NT2/D1 (cell line): ENCODE results near the gene GALNT12.

ENCODE experiments used
- DNase-seq: peaks from one replicate; pipeline ENCODE4 v3.0.0-alpha.2; 2011; ENCODE audit warnings: low read depth, low spot score
- H3K27me3 ChIP-seq: 2 replicates; pipeline ENCODE4 v1.6.0; 2011; ENCODE audit warnings: mild to moderate bottlenecking; ENCODE audit not compliant: insufficient read length, insufficient read depth
- H3K36me3 ChIP-seq: 2 replicates; pipeline ENCODE4 v1.6.1; 2011; ENCODE audit warnings: mild to moderate bottlenecking, low read length, mixed read lengths; ENCODE audit not compliant: insufficient read depth, insufficient read length
- H3K4me1 ChIP-seq: 2 replicates; pipeline ENCODE4 v1.5.1; 2011; ENCODE audit not compliant: insufficient read depth, insufficient read length
- H3K4me3 ChIP-seq: 2 replicates; pipeline ENCODE4 v1.5.1; 2011; ENCODE audit warnings: low read depth; ENCODE audit not compliant: insufficient read length
- H3K9ac ChIP-seq: 2 replicates; pipeline ENCODE4 v1.6.0; 2011; ENCODE audit warnings: low read depth; ENCODE audit not compliant: insufficient read length
- H3K9me3 ChIP-seq: 2 replicates; pipeline ENCODE4 v1.5.1; 2011; ENCODE audit warnings: mild to moderate bottlenecking, low read length; ENCODE audit not compliant: insufficient read depth
- SUZ12 ChIP-seq: IDR thresholded peaks from 2 replicates; pipeline ENCODE4 v1.6.1; 2011; ENCODE audit not compliant: insufficient read length, insufficient read depth; ENCODE audit errors: extremely low read depth
- YY1 ChIP-seq: IDR thresholded peaks from 2 replicates; pipeline ENCODE4 v1.6.1; 2011; ENCODE audit not compliant: insufficient read length, insufficient read depth
- ZNF274 ChIP-seq: IDR thresholded peaks from 2 replicates; pipeline ENCODE4 v1.6.1; 2011; ENCODE audit warnings: mild to moderate bottlenecking, low read depth, low read length

The GALNT12 gene

DNA sequence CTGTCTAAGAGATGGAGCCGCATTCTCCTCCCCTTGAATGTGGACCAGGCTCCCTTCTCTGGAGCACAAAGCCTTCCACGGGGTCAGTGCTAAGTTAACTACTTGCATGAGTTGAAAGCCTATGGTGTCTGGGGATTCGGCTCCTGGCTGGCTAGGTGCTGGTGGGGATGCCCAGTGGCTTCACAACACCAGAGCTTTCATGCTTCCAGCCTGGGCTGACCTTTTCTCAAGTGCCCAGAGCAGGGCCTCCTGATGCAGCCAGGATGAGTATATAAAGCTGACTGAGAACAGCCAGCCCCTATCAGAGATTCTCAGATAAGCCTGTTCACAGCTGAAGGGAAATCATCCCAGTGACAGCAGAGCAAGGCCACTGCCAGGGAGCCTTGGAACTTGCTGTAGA, 11.8 kb downstream of the GALNT12 start:
- H3K9me3 ChIP-seq: peaks cover 12% of the 10 kb centered on the region; the same call in 1 of the 2 replicates
- H3K4me1 ChIP-seq: no peaks in the 10 kb centered on the region

GRCh38 chr9:98821831-98822230, 14.4 kb downstream of the GALNT12 start:
- Histone ChIP-seq H3K4me3 (no peak overlapping the region), H3K9me3 (peaks cover 17% of the 10 kb centered on the region; the same call in 1 of the 2 replicates), H3K4me1 (no peaks in the 10 kb centered on the region), H3K27me3 (no peaks in the 10 kb centered on the region), H3K36me3 (peaks cover 4% of the 10 kb centered on the region), H3K9ac (no peak overlapping the region)
- DNase-seq: no peak
- no peak for TF ChIP-seq YY1
- TF ChIP-seq SUZ12: no peak
- no peak for TF ChIP-seq ZNF274

More for the DNA sequence above, 11.8 kb downstream of the GALNT12 start:
- TF ChIP-seq SUZ12: no peak
- no peak for TF ChIP-seq YY1
- TF ChIP-seq ZNF274: no peak
- no peak for DNase-seq
- Histone ChIP-seq H3K36me3 (no peaks in the 10 kb centered on the region), H3K27me3 (no peaks in the 10 kb centered on the region), H3K4me3 (no peak overlapping the region), H3K9ac (no peak overlapping the region)

- Histone ChIP-seq H3K4me1 (no peaks in the 10 kb centered on the region), H3K9me3 (peaks cover 17% of the 10 kb centered on the region; the same call in 1 of the 2 replicates), H3K27me3 (no peaks in the 10 kb centered on the region), H3K9ac (no peak overlapping the region), H3K36me3 (peaks cover 5% of the 10 kb centered on the region), H3K4me3 (no peak overlapping the region)
- TF ChIP-seq YY1 (no peak), ZNF274 (no peak), SUZ12 (no peak)
- DNase-seq: no peak
Observed at GRCh38 chr9:98822661-98823060, 15.2 kb downstream of the GALNT12 start.

- no peak for DNase-seq
- no peak overlapping the region for H3K4me3 ChIP-seq
- H3K36me3 ChIP-seq: peaks cover 9% of the 10 kb centered on the region
- H3K4me1 ChIP-seq: no peaks in the 10 kb centered on the region
- no peak overlapping the region for H3K9ac ChIP-seq
- H3K27me3 ChIP-seq: no peaks in the 10 kb centered on the region
- TF ChIP-seq YY1: no peak
- no peak for TF ChIP-seq SUZ12
- TF ChIP-seq ZNF274: no peak
- peaks cover 17% of the 10 kb centered on the region; the same call in 1 of the 2 replicates for H3K9me3 ChIP-seq
Observed at GRCh38 chr9:98823666-98824334, 16.3 kb downstream of the GALNT12 start.

- H3K4me1 ChIP-seq: no peaks in the 10 kb centered on the region
- H3K4me3 ChIP-seq: no peak overlapping the region
- no peaks in the 10 kb centered on the region for H3K27me3 ChIP-seq
- H3K9ac ChIP-seq: no peak overlapping the region
- H3K36me3 ChIP-seq: peaks cover 9% of the 10 kb centered on the region
- TF ChIP-seq SUZ12: no peak
- TF ChIP-seq ZNF274: no peak
- TF ChIP-seq YY1: no peak
- DNase-seq: no peak
- H3K9me3 ChIP-seq: peaks cover 17% of the 10 kb centered on the region; the same call in 1 of the 2 replicates
Observed at GRCh38 chr9:98825414-98825813, 17.9 kb downstream of the GALNT12 start.

- Histone ChIP-seq H3K4me1 (no peaks in the 10 kb centered on the region), H3K9me3 (peaks cover 17% of the 10 kb centered on the region; the same call in 1 of the 2 replicates), H3K9ac (no peak overlapping the region), H3K27me3 (no peaks in the 10 kb centered on the region), H3K4me3 (no peak overlapping the region), H3K36me3 (peaks cover 9% of the 10 kb centered on the region)
- DNase-seq: no peak
- TF ChIP-seq SUZ12: no peak
- TF ChIP-seq ZNF274: no peak
- TF ChIP-seq YY1: no peak
Observed at GRCh38 chr9:98826716-98827115, 19.2 kb downstream of the GALNT12 start.

- Histone ChIP-seq H3K9ac (no peak overlapping the region), H3K4me3 (no peak overlapping the region), H3K9me3 (no peaks in the 10 kb centered on the region), H3K4me1 (peaks cover 3% of the 10 kb centered on the region), H3K27me3 (no peaks in the 10 kb centered on the region), H3K36me3 (peaks cover 9% of the 10 kb centered on the region)
- no peak for DNase-seq
- TF ChIP-seq SUZ12: no peak
- TF ChIP-seq YY1: no peak
- no peak for TF ChIP-seq ZNF274
Observed at GRCh38 chr9:98829766-98830165, 22.3 kb downstream of the GALNT12 start.
